Measurements from ENCODE around the gene TADA2A. TPM values are rescaled to one million over a fixed set of nuclear protein-coding genes. Genes with fewer than 3 reads are reported as not detected.

Gene TADA2A, protein sequence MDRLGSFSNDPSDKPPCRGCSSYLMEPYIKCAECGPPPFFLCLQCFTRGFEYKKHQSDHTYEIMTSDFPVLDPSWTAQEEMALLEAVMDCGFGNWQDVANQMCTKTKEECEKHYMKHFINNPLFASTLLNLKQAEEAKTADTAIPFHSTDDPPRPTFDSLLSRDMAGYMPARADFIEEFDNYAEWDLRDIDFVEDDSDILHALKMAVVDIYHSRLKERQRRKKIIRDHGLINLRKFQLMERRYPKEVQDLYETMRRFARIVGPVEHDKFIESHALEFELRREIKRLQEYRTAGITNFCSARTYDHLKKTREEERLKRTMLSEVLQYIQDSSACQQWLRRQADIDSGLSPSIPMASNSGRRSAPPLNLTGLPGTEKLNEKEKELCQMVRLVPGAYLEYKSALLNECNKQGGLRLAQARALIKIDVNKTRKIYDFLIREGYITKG
- 19.0 and 23.0 TPM in 2 replicates for total RNA-seq

DNA sequence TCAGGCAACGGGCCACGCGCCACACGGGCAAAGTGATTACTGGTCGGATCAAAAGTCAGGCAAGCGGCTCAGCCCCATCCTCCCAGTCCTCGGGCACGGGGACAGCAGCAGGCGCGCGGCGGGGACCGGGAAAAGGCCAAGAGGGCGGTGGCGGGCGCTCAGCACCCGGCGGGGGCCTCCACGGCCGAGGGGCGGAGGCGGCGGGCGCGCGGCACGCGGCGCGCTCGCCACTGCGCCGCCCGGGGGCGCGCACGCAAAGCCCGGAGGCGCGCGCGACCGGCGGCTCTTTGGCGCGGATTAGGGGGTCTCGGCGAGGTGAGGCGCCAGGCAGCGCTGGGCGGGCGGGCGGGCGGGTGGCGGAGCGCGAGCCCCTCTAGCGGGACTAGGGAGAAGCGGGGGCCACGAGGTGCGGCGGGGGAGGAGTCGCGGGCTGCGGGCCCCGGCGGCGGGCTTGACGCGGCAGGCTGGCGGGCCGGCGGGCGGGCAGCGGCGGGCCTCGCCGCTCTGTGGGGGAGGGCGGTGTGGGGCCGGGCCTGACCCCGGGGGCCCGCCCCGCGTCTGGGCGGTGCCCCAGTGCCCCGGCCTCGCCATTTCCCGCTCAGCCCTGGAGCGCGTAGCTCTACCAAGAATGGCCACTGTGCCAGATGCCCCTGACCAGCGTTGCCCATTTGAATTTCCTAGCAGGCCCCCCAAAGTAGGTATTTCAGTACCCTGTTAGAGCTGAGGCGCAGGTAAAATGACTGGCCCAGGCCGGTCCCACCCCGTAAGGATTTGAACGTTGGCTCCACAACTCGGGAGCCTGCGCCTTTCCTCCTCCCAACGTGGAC is at the start of gene TADA2A, which contains the start of gene ACACA:
Gene TADA2A (plus strand): TSS at position 252 of the 827 bp plus-strand sequence. CDS start 4,480 bp downstream, outside the sequence.
Gene ACACA (minus strand): TSS at position 202 of the 827 bp plus-strand sequence. CDS start 537 bp downstream, outside the sequence.

DNA sequence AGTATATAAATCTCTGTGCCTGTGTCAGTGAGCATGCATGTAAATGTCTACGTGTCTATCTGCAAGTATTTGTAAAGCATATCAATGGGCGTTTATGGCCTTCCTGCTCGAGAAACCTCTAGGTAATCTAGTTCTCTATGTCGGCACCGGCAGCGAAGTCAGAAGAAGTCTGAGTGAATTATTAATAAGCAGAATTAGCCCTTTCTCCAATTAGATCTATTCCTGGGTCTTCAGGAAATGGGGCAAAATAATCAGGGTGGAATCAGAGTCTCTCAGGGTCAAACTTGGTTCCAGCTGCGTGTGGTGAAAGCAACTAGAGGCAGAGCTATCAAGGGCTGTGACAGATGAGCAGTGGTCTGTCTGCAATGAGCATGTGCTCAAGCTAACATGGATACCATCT is 31.0 kb upstream of the TADA2A start, which contains the start of gene C17orf78:
Gene C17orf78 (plus strand): TSS at position 280 of the 400 bp plus-strand sequence. CDS start 108 bp downstream, at position 388.

DNA sequence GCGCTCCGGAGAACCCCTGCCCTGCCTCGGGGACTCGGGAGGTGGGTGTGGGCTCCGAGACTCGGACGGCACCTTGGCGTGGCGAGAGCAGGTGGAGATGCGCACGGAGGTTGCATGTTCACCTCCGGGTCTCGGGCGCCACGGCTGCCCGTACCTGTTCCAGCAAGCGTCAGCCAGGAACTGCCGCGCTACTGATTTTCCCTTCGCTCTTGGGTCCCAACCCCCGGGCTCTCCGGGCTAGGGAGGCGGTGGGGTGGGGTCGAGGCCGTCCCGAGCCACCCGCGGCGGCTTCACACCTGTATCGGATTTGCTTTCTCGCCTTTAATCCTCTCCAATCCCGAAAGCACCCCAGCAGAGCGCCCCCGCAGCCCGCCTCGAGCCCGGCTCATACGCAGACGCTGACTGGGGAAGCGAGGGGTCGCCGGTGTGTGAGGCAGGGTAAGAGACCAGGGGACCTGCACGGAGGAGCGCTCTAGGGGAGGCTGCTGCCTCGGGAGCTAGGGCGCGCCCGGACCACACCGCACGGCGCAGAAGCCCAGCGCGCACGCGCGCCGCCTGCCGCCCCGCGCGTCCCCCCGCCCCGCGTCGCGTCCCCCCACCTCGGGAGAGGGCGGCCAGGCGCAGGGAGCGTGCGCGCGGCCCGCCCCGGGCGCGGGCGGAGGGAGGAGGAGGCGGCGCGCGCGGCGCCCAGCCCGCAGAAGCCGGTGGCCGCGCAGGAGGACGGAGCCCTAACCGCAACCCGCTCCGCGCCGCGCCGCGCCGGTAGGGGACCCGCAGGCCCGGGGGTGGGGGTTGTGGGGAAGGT is 82.7 kb downstream of the TADA2A start, which contains the start of gene DUSP14:
Gene DUSP14 (plus strand): TSS at position 695 of the 805 bp plus-strand sequence. CDS start 22,382 bp downstream, outside the sequence.

Other genes with a start within 250 kb of the TADA2A start
- gene C17orf78, start 30.9 kb upstream of the TADA2A start, total RNA-seq, result not detected in 2 replicates
- gene ACACA, start 50 bp upstream of the TADA2A start, total RNA-seq, result 66.0 and 75.6 TPM in 2 replicates
- 68.9 and 82.4 TPM in 2 replicates for gene DUSP14, start 83.0 kb downstream of the TADA2A start, total RNA-seq
- 20.8 and 26.6 TPM in 2 replicates for gene SYNRG, start 202.5 kb downstream of the TADA2A start, total RNA-seq
- 17.0 and 25.2 TPM in 2 replicates for gene DDX52, start 236.6 kb downstream of the TADA2A start, total RNA-seq